Esophagus squamous epithelium (tissue), 4 donors: ENCODE measurements around the gene CD34.

Experiments
- POLR2A ChIP-seq, 4 donors: fragments of 450-650 bp; IDR thresholded peaks; one replicate each; pipeline ENCODE4 v1.6.1; 2017; ENCODE audit warnings: antibody characterized with exemption in 4 of 4, mild to moderate bottlenecking in 4 of 4, moderate library complexity in 3 of 4
- TF ChIP-seq, protein P1 (sequence below), 6 experiments: fragments of 450-650 bp in 4 of 6; fragments of 200-600 bp in 2 of 6; sonication (generic) in 2 of 6; IDR thresholded peaks; one replicate each; pipeline ENCODE4 v1.5.1; 2016 to 2019; ENCODE audit warnings: antibody characterized with exemption in 6 of 6, mild to moderate bottlenecking in 4 of 6, moderate library complexity in 4 of 6

- no peak for TF ChIP-seq POLR2A (IDR thresholded peaks at IDR 0.05)
- TF ChIP-seq, protein P1, sequence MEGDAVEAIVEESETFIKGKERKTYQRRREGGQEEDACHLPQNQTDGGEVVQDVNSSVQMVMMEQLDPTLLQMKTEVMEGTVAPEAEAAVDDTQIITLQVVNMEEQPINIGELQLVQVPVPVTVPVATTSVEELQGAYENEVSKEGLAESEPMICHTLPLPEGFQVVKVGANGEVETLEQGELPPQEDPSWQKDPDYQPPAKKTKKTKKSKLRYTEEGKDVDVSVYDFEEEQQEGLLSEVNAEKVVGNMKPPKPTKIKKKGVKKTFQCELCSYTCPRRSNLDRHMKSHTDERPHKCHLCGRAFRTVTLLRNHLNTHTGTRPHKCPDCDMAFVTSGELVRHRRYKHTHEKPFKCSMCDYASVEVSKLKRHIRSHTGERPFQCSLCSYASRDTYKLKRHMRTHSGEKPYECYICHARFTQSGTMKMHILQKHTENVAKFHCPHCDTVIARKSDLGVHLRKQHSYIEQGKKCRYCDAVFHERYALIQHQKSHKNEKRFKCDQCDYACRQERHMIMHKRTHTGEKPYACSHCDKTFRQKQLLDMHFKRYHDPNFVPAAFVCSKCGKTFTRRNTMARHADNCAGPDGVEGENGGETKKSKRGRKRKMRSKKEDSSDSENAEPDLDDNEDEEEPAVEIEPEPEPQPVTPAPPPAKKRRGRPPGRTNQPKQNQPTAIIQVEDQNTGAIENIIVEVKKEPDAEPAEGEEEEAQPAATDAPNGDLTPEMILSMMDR (IDR thresholded peaks at IDR 0.05): no peak
These were observed 6.5 kb downstream of the CD34 start for GRCh38 chr1:207904391-207904790.
